ENCODE results near the gene WIPF3.

GRCh38 chr7:29864656-29865055, 58.3 kb downstream of the WIPF3 start:
- TF ChIP-seq POLR2A (IDR thresholded peaks at IDR 0.05) = no peak
- TF ChIP-seq CTCF (IDR thresholded peaks at IDR 0.05 in 8 of 11, conservative IDR thresholded peaks at IDR 0.05 in 3 of 11) = no peak

Measured in spleen (tissue), 7 donors.